Neural progenitor cell (in vitro differentiated cells): ENCODE results near the gene MYBPH.

Source experiments
- EZH2phosphoT487 ChIP-seq: fragments of 200-600 bp; sonication (generic); IDR thresholded peaks from 2 replicates; pipeline ENCODE4 v1.6.1; 2017; ENCODE audit warnings: antibody characterized with exemption
- TF ChIP-seq, protein P1 (sequence below): fragments of 200-600 bp; sonication (generic); IDR thresholded peaks from 2 replicates; pipeline ENCODE4 v1.5.1; 2017; ENCODE audit warnings: antibody characterized with exemption, mild to moderate bottlenecking

DNA sequence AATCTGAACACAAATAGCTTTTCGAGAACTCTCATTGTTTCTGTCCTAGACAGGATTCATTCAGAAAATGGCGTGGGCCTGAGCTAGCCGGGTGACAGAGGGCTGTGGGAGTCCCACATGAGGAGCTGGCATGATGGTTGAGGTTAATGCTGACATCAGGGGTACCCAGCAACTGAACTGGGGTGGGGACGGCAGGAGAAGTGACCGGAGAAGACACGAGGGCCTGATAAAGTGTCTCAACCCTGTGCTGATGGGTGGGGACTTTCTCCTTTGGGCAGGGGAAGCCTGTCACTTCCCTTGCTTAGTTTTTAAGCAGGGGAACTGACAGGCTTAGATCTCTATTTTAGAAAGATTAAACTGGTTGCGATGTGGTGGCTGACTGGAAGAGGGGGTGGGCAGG is 39.2 kb upstream of the MYBPH start:
- TF ChIP-seq, protein P1, sequence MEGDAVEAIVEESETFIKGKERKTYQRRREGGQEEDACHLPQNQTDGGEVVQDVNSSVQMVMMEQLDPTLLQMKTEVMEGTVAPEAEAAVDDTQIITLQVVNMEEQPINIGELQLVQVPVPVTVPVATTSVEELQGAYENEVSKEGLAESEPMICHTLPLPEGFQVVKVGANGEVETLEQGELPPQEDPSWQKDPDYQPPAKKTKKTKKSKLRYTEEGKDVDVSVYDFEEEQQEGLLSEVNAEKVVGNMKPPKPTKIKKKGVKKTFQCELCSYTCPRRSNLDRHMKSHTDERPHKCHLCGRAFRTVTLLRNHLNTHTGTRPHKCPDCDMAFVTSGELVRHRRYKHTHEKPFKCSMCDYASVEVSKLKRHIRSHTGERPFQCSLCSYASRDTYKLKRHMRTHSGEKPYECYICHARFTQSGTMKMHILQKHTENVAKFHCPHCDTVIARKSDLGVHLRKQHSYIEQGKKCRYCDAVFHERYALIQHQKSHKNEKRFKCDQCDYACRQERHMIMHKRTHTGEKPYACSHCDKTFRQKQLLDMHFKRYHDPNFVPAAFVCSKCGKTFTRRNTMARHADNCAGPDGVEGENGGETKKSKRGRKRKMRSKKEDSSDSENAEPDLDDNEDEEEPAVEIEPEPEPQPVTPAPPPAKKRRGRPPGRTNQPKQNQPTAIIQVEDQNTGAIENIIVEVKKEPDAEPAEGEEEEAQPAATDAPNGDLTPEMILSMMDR = no peak
- no peak for TF ChIP-seq EZH2phosphoT487
